H9 (cell line): ENCODE results near the gene YBEY. TPM values are rescaled to one million over a fixed set of nuclear protein-coding genes. Genes with fewer than 3 reads are reported as not detected.

ENCODE experiments used
- DNase-seq: peaks from one replicate; pipeline ENCODE4 v3.0.0-alpha.2; 2017
- H2AFZ ChIP-seq: one replicate; pipeline ENCODE4 v1.6.1; 2013; ENCODE audit warnings: mild to moderate bottlenecking, low read length, control low read depth, moderate library complexity
- H2AK5ac ChIP-seq: 2 replicates; pipeline ENCODE4 v1.6.1; 2013; ENCODE audit warnings: low read length, control low read depth, mixed read lengths; ENCODE audit not compliant: insufficient read length
- H2BK120ac ChIP-seq: one replicate; pipeline ENCODE4 v1.6.1; 2013; ENCODE audit warnings: low read depth, mild to moderate bottlenecking, low read length, control low read depth, inconsistent platforms; ENCODE audit not compliant: poor library complexity, severe bottlenecking
- H2BK12ac ChIP-seq: 2 replicates; pipeline ENCODE4 v1.6.1; 2013; ENCODE audit warnings: low read length, control low read depth, mixed read lengths, low read depth; ENCODE audit not compliant: insufficient read length
- H2BK15ac ChIP-seq: 2 replicates; pipeline ENCODE4 v1.6.1; 2013; ENCODE audit warnings: low read depth, low read length, control low read depth
- H2BK20ac ChIP-seq: one replicate; pipeline ENCODE4 v1.6.1; 2013; ENCODE audit warnings: low read depth, mild to moderate bottlenecking, low read length, control low read depth, inconsistent platforms; ENCODE audit not compliant: poor library complexity, severe bottlenecking
- H2BK5ac ChIP-seq: 2 replicates; pipeline ENCODE4 v1.6.1; 2013; ENCODE audit warnings: low read length, control low read depth, mixed read lengths; ENCODE audit not compliant: insufficient read length
- H3K14ac ChIP-seq: 2 replicates; pipeline ENCODE4 v1.6.1; 2013; ENCODE audit warnings: low read length, control low read depth; ENCODE audit not compliant: insufficient read depth
- H3K18ac ChIP-seq: 2 replicates; pipeline ENCODE4 v1.6.1; 2013; ENCODE audit warnings: low read depth, mild to moderate bottlenecking, mixed read lengths, low read length, control low read depth; ENCODE audit not compliant: insufficient read length
- H3K23ac ChIP-seq: 2 replicates; pipeline ENCODE4 v1.6.1; 2013; ENCODE audit warnings: low read length, control low read depth, mixed read lengths, low read depth; ENCODE audit not compliant: insufficient read length
- H3K23me2 ChIP-seq: 2 replicates; pipeline ENCODE4 v1.6.1; 2013; ENCODE audit warnings: low read depth, mild to moderate bottlenecking, mixed read lengths, low read length, control low read depth; ENCODE audit not compliant: insufficient read length, poor library complexity, severe bottlenecking
- H3K27ac ChIP-seq: 2 replicates; pipeline ENCODE4 v1.5.1; 2013; ENCODE audit warnings: low read length, control low read depth, mixed read lengths, low read depth; ENCODE audit not compliant: insufficient read length
- H3K27me3 ChIP-seq: 2 replicates; pipeline ENCODE4 v1.6.1; 2013; ENCODE audit warnings: low read length, control low read depth, inconsistent platforms; ENCODE audit not compliant: insufficient read depth
- H3K4ac ChIP-seq: 2 replicates; pipeline ENCODE4 v1.6.1; 2013; ENCODE audit warnings: low read depth, mild to moderate bottlenecking, control low read depth, inconsistent platforms, low read length, moderate library complexity
- H3K4me1 ChIP-seq: 2 replicates; pipeline ENCODE4 v1.6.1; 2013; ENCODE audit warnings: low read length, control low read depth, inconsistent platforms; ENCODE audit not compliant: insufficient read depth
- H3K4me2 ChIP-seq: 2 replicates; pipeline ENCODE4 v1.6.1; 2013; ENCODE audit warnings: low read length, control low read depth, mixed read lengths; ENCODE audit not compliant: insufficient read length, insufficient read depth
- H3K56ac ChIP-seq: 2 replicates; pipeline ENCODE4 v1.6.1; 2013; ENCODE audit warnings: low read depth, mild to moderate bottlenecking, mixed read lengths, low read length, control low read depth; ENCODE audit not compliant: insufficient read length
- H3K79me1 ChIP-seq: 2 replicates; pipeline ENCODE4 v1.6.1; 2013; ENCODE audit warnings: low read depth, mild to moderate bottlenecking, moderate library complexity, low read length, control low read depth, inconsistent platforms; ENCODE audit not compliant: insufficient read depth, poor library complexity, severe bottlenecking
- H3K79me2 ChIP-seq: 2 replicates; pipeline ENCODE4 v1.6.1; 2013; ENCODE audit warnings: low read length, control low read depth, inconsistent platforms; ENCODE audit not compliant: insufficient read depth
- H3K9ac ChIP-seq: 2 replicates; pipeline ENCODE4 v1.6.1; 2013; ENCODE audit warnings: low read length, control low read depth, mixed read lengths; ENCODE audit not compliant: insufficient read length; ENCODE audit errors: extremely low read depth
- H3K9me3 ChIP-seq: one replicate; pipeline ENCODE4 v1.6.1; 2013; ENCODE audit warnings: low read depth, low read length, inconsistent platforms; ENCODE audit not compliant: control insufficient read depth
- H3T11ph ChIP-seq: one replicate; pipeline ENCODE4 v1.6.1; 2013; ENCODE audit warnings: mild to moderate bottlenecking, low read length, control low read depth, inconsistent platforms
- H4K20me1 ChIP-seq: one replicate; pipeline ENCODE4 v1.6.1; 2013; ENCODE audit not compliant: control insufficient read depth, insufficient read length, insufficient read depth
- H4K5ac ChIP-seq: 2 replicates; pipeline ENCODE4 v1.6.1; 2013; ENCODE audit warnings: low read depth, mild to moderate bottlenecking, mixed read lengths, low read length, control low read depth; ENCODE audit not compliant: insufficient read length
- H4K8ac ChIP-seq: replicated peaks from 2 replicates; pipeline ENCODE4 v1.6.1; 2013; ENCODE audit warnings: low read length, control low read depth, mixed read lengths, low read depth; ENCODE audit not compliant: insufficient read length
- H4K91ac ChIP-seq: 2 replicates; pipeline ENCODE4 v1.6.1; 2013; ENCODE audit warnings: low read depth, mild to moderate bottlenecking, moderate library complexity, mixed read lengths, low read length, control low read depth; ENCODE audit not compliant: insufficient read length
- H3K27ac Mint-ChIP-seq, 3 experiments: 2 replicates in 2 of 3; 3 replicates in 1 of 3; pipeline ENCODE4 v1.8.0; 2020 to 2021; ENCODE audit warnings: mixed read lengths in 3 of 3, mild to moderate bottlenecking in 1 of 3, moderate library complexity in 1 of 3
- H3K27me3 Mint-ChIP-seq: 2 replicates; pipeline ENCODE4 v1.8.0; 2021; ENCODE audit warnings: low read depth, mild to moderate bottlenecking, moderate library complexity, mixed read lengths
- H3K36me3 Mint-ChIP-seq, 3 experiments: 2 replicates in 2 of 3; 3 replicates in 1 of 3; pipeline ENCODE4 v1.8.0; 2020 to 2021; ENCODE audit warnings: low read depth in 3 of 3, mixed read lengths in 3 of 3; ENCODE audit not compliant: insufficient read depth in 1 of 3
- H3K4me1 Mint-ChIP-seq, 2 experiments: 2 replicates each; pipeline ENCODE4 v1.8.0; 2020; ENCODE audit warnings: mixed read lengths in 2 of 2
- H3K4me3 Mint-ChIP-seq, 2 experiments: 2 replicates in 1 of 2; 3 replicates in 1 of 2; pipeline ENCODE4 v1.8.0; 2020 to 2021; ENCODE audit warnings: mild to moderate bottlenecking in 2 of 2, mixed read lengths in 2 of 2, moderate library complexity in 1 of 2
- H3K9me3 Mint-ChIP-seq, 2 experiments: 2 replicates in 1 of 2; 3 replicates in 1 of 2; pipeline ENCODE4 v1.8.0; 2020; ENCODE audit warnings: mild to moderate bottlenecking in 2 of 2, mixed read lengths in 2 of 2, moderate library complexity in 1 of 2
- CTCF ChIP-seq: fragments of 200-600 bp; sonication (generic); conservative IDR thresholded peaks from 3 replicates; pipeline ENCODE4 v1.8.0; 2021; ENCODE audit warnings: antibody characterized with exemption, mild to moderate bottlenecking
- WGBS: extraction: QIAGEN DNeasy Blood & Tissue Kit; methylation state at CpG from one replicate; pipeline ENCODE4 v1.1.7; 2013; ENCODE audit warnings: missing lambda C conversion rate, low lambda C conversion rate, mixed read lengths; ENCODE audit not compliant: insufficient read length; ENCODE audit errors: extremely low coverage; 5-methylcytosine and 5-hydroxymethylcytosine counted together
- total RNA-seq: library from RNA; stranded (reverse); gene quantifications from 2 replicates; pipeline ENCODE4 v1.2.1, GENCODE V29; 2021

Gene YBEY
- total RNA-seq, 1 experiment from 2014 or later: 26.2 TPM

GRCh38 chr21:46285206-46285661 is 908 bp upstream of the YBEY start, which contains the start of gene MCM3AP:
Gene MCM3AP, minus strand, starts transcription at chr21:46285611. Its CDS starts 325 bp downstream, at chr21:46285286.
- no peak within 1 kb of the TSS for H2AFZ ChIP-seq
- DNase-seq: no peak
- H3K4ac ChIP-seq: no peak within 1 kb of the TSS
- H3K4me1 ChIP-seq: peaks cover 6% of the 10 kb centered on the region; the same call in 1 of the 2 replicates
- no peak within 1 kb of the TSS; the same call in 1 of the 2 replicates for H3K14ac ChIP-seq
- peak within 1 kb of the TSS; percentile 86 to 96 (median 88); a peak in 4 of 7 replicates for H3K27ac Mint-ChIP-seq
- no peak within 1 kb of the TSS for H2BK20ac ChIP-seq
- no peak within 1 kb of the TSS for H2AK5ac ChIP-seq
- H3K9ac ChIP-seq: peak within 1 kb of the TSS; percentile 67
- peaks cover 41 to 49% of the 10 kb centered on the region in 2 experiments for H3K4me1 Mint-ChIP-seq
- H3K27me3 ChIP-seq: no peaks in the 10 kb centered on the region
- H3K36me3 Mint-ChIP-seq: peaks cover 23 to 46% (median 43%) of the 10 kb centered on the region in 3 experiments
- H3K23ac ChIP-seq: no peak within 1 kb of the TSS
- H3K9me3 Mint-ChIP-seq: no peaks in the 10 kb centered on the region; a peak in 1 of 5 replicates
- H4K5ac ChIP-seq: no peak within 1 kb of the TSS
- no CpG with 5 or more reads among the region's 6 CpGs for WGBS
- peaks cover 5% of the 10 kb centered on the region for H3K23me2 ChIP-seq
- H2BK120ac ChIP-seq: no peak within 1 kb of the TSS
- H3K79me1 ChIP-seq: peaks cover 15% of the 10 kb centered on the region
- TF ChIP-seq CTCF: no peak
- H2BK12ac ChIP-seq: no peak within 1 kb of the TSS
- H2BK15ac ChIP-seq: no peak within 1 kb of the TSS
- H4K20me1 ChIP-seq: no peaks in the 10 kb centered on the region
- no peaks in the 10 kb centered on the region for H3K9me3 ChIP-seq
- peak within 1 kb of the TSS; percentile 75 for H3K27ac ChIP-seq
- H4K8ac ChIP-seq: no peak within 1 kb of the TSS
- H3K79me2 ChIP-seq: peaks cover 23% of the 10 kb centered on the region; the same call in 1 of the 2 replicates
- H2BK5ac ChIP-seq: no peak within 1 kb of the TSS
- H4K91ac ChIP-seq: no peak within 1 kb of the TSS
- H3K56ac ChIP-seq: no peak within 1 kb of the TSS
- H3K18ac ChIP-seq: no peak within 1 kb of the TSS
- no peaks in the 10 kb centered on the region for H3K27me3 Mint-ChIP-seq
- no peak within 1 kb of the TSS for H3T11ph ChIP-seq
- peak within 1 kb of the TSS; percentile 86 to 92 for H3K4me3 Mint-ChIP-seq
- peak within 1 kb of the TSS; percentile 66 for H3K4me2 ChIP-seq
